K562 (cell line): ENCODE data around the gene PLA2G2E. TPM values are rescaled to one million over a fixed set of nuclear protein-coding genes. Genes with fewer than 3 reads are reported as not detected.

Experiments
- ATAC-seq: fragments of 200-7000 bp; cut with Tn5 transposase; 3 replicates; pipeline ENCODE4 v1.9.1; 2020; ENCODE audit warnings: moderate library complexity
- BruUV-seq: library from RNA; stranded (reverse); fragments of 400-500 nt; replicated peaks from 2 replicates; lab custom pipeline; 2021; lab: Mats Ljungman, UMichigan
- CTCF ChIA-PET: fragments of 300-600 bp; formaldehyde crosslinking; extraction: SDS; loops from one replicate; lab custom pipeline; 2021; ENCODE audit warnings: low intra/inter-chr PET ratio; lab: Yijun Ruan, JAX
- POLR2A ChIA-PET: fragments of 300-600, 350-650 bp; sonication (Branson Sonifier 250); formaldehyde crosslinking; extraction: SDS; loops from one replicate; lab custom pipeline; 2021; ENCODE audit warnings: antibody characterized with exemption, inconsistent platforms; lab: Yijun Ruan, JAX
- DNase-seq, 4 experiments: peaks; one replicate each; pipeline versions ENCODE4 v3.0.0 to v3.0.0-alpha.2; 2011 to 2018; ENCODE audit warnings: low spot score in 3 of 4, mixed read lengths in 3 of 4; ENCODE audit errors: extremely low read depth in 1 of 4
- FAIRE-seq: peaks from 2 replicates; lab custom pipeline; 2011; peaks lifted over from hg19 to GRCh38; lab: Jason Lieb, UNC
- H2AFZ ChIP-seq: 2 replicates; pipeline ENCODE4 v1.6.0; 2011; ENCODE audit warnings: low read depth, low read length, control low read depth, inconsistent platforms
- H3K27ac ChIP-seq: fragments of 200-600 bp; 3 replicates; pipeline ENCODE4 v1.8.0; 2011; ENCODE audit warnings: low read depth, mild to moderate bottlenecking, control low read depth, inconsistent platforms, low read length, moderate library complexity, mixed read lengths; ENCODE audit errors: extremely low read depth
- H3K27me3 ChIP-seq, 2 experiments: fragments of 300-600 bp in 1 of 2; 2 replicates in 1 of 2; 3 replicates in 1 of 2; pipeline versions ENCODE4 v1.6.0 to v1.8.0; 2011; ENCODE audit warnings: inconsistent platforms in 2 of 2, low read length in 2 of 2, mild to moderate bottlenecking in 1 of 2, mixed read lengths in 1 of 2, moderate library complexity in 1 of 2; ENCODE audit not compliant: control insufficient read depth in 2 of 2, insufficient read depth in 2 of 2
- H3K36me3 ChIP-seq: fragments of 300-600 bp; 3 replicates; pipeline ENCODE4 v1.8.0; 2011; ENCODE audit warnings: mild to moderate bottlenecking, low read length, inconsistent platforms; ENCODE audit not compliant: control insufficient read depth, insufficient read depth
- H3K4me1 ChIP-seq, 2 experiments: fragments of 200-600 bp in 1 of 2; replicated peaks in 1 of 2; 2 replicates in 1 of 2; 3 replicates in 1 of 2; pipeline versions ENCODE4 v1.5.1 to v1.8.0; 2011; ENCODE audit warnings: inconsistent platforms in 2 of 2, low read length in 2 of 2, mild to moderate bottlenecking in 1 of 2, mixed read lengths in 1 of 2, moderate library complexity in 1 of 2; ENCODE audit not compliant: control insufficient read depth in 2 of 2, insufficient read depth in 2 of 2
- H3K4me2 ChIP-seq: 2 replicates; pipeline ENCODE4 v1.6.1; 2011; ENCODE audit warnings: low read length, control low read depth, inconsistent platforms, mixed read lengths; ENCODE audit not compliant: insufficient read depth
- H3K4me3 ChIP-seq: fragments of 200-600 bp; sonication (generic), shearing (Covaris generic); 2 replicates; pipeline ENCODE4 v1.5.1; 2016; ENCODE audit warnings: control low read depth, inconsistent platforms
- H3K79me2 ChIP-seq: fragments of 200-600 bp; 3 replicates; pipeline ENCODE4 v1.8.0; 2011; ENCODE audit warnings: low read length, inconsistent platforms; ENCODE audit not compliant: control insufficient read depth, insufficient read depth
- H3K9ac ChIP-seq, 2 experiments: 2 replicates each; pipeline versions ENCODE4 v1.6.0 to v1.6.1; 2011; ENCODE audit warnings: low read depth in 2 of 2, low read length in 2 of 2, control low read depth in 1 of 2, inconsistent platforms in 1 of 2, mild to moderate bottlenecking in 1 of 2, mixed read lengths in 1 of 2; ENCODE audit not compliant: insufficient read depth in 1 of 2
- H3K9me1 ChIP-seq: one replicate; pipeline ENCODE4 v1.6.0; 2011; ENCODE audit warnings: inconsistent platforms, mild to moderate bottlenecking, low read length, moderate library complexity; ENCODE audit not compliant: control insufficient read depth, insufficient read depth
- H3K9me3 ChIP-seq: replicated peaks from 2 replicates; pipeline ENCODE4 v1.5.1; 2011; ENCODE audit warnings: low read depth, low read length, inconsistent platforms; ENCODE audit not compliant: control insufficient read depth, insufficient read depth
- H4K20me1 ChIP-seq: replicated peaks from 2 replicates; pipeline ENCODE4 v1.6.1; 2011; ENCODE audit warnings: low read length, inconsistent platforms, mixed read lengths; ENCODE audit not compliant: control insufficient read depth, insufficient read depth
- POLR2B ChIP-seq: fragments of 450-650 bp; IDR thresholded peaks from 2 replicates; pipeline ENCODE4 v1.6.1; 2018; ENCODE audit warnings: low read depth; ENCODE audit not compliant: partially characterized antibody
- SMARCE1 ChIP-seq: fragments of 450-650 bp; IDR thresholded peaks from 2 replicates; pipeline ENCODE4 v1.7.1; 2016; ENCODE audit warnings: mild to moderate bottlenecking
- ZNF197 ChIP-seq: fragments of 200-800 bp; sonication (Bioruptor generic); IDR thresholded peaks from 2 replicates; pipeline ENCODE4 v1.6.1; 2016; ENCODE audit warnings: low read depth, missing genetic modification characterization, missing compliant biosample characterization
- ZNF217 ChIP-seq: sonication (generic); formaldehyde crosslinking; IDR thresholded peaks from 2 replicates; pipeline ENCODE4 v1.8.0; 2022; ENCODE audit warnings: mild to moderate bottlenecking, missing genetic modification reagents
- ZNF707 ChIP-seq: fragments of 250-450 bp; sonication (Bioruptor Pico); conservative IDR thresholded peaks from 2 replicates; pipeline ENCODE4 v1.8.0; 2022; ENCODE audit warnings: inconsistent platforms, mild to moderate bottlenecking, moderate library complexity
- WGBS: fragments of 100-300 bp; shearing (Covaris generic); methylation state at CpG from one replicate; pipeline ENCODE4 v1.1.6; 2016; ENCODE audit warnings: low coverage, mixed read lengths; ENCODE audit not compliant: insufficient coverage; ENCODE audit errors: missing lambda C conversion rate; 5-methylcytosine and 5-hydroxymethylcytosine counted together
- in situ Hi-C: fragments of 300-500 bp; cut with MboI; formaldehyde crosslinking; loops from 4 replicates; pipeline ENCODE4 v1.15.0; 2018; ENCODE audit warnings: inconsistent platforms, mixed read lengths
- intact Hi-C: fragments of 100-400 bp; cut with micrococcal nuclease; formaldehyde crosslinking; loops from 2 replicates; pipeline ENCODE4 v1.14.2; 2022
- polyA plus RNA-seq, 8 experiments: library from polyadenylated mRNA; depleted of rRNA in 4 of 8; stranded (reverse) in 5 of 8; unstranded in 3 of 8; fragments of >200 nt; fragmentation: Nextera tagmentation in 2 of 8; fragmentation: Illumina TruSeq in 1 of 8; extraction: Ambion mirVana in 2 of 8; extraction: Trizol in 1 of 8; gene quantifications; 2 replicates each; pipeline versions ENCODE4 v1.2.1 to v1.2.3, GENCODE V29; 2011 to 2014; ENCODE audit warnings: inconsistent platforms in 1 of 8, missing spikeins in 1 of 8
- total RNA-seq, 7 experiments: library from RNA; depleted of rRNA in 6 of 7; stranded (reverse); fragments of >200 nt in 6 of 7; fragmentation: Illumina TruSeq in 2 of 7; extraction: Trizol in 2 of 7; gene quantifications; 2 replicates each; pipeline versions ENCODE4 v1.2.1 to v1.2.3, GENCODE V29; 2011 to 2021; ENCODE audit warnings: low replicate concordance in 1 of 7

The PLA2G2E gene
- total and polyA plus RNA-seq, 9 of the 15 experiments (the other 6 are each of a cell fraction or from before 2014, with no cell fraction given): not detected

DNA sequence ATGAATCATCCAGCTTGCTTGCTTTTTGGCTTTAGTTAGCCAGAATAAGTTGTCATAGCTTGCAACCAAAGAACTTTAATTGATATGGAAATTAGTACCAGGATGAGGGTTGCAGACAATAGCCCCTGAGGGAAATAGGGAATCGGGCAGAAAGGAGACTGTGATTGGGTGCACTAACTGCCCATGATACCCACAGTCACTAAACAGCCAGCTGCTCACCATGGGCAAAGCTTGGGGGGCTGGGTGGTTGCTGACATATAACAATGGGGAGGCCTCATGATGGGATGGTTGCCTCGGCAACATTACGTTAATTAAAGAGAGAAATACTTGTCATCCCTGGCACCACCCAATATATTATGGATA, 17.8 kb upstream of the PLA2G2E start:
- intact Hi-C loops: no loop called here
- H3K4me1 ChIP-seq: no peaks in the 10 kb centered on the region
- no peak overlapping the region for H3K9ac ChIP-seq
- no TSS peak for BruUV-seq
- FAIRE-seq: no peak
- no peaks in the 10 kb centered on the region for H3K36me3 ChIP-seq
- no peak overlapping the region for H3K4me2 ChIP-seq
- H4K20me1 ChIP-seq: no peaks in the 10 kb centered on the region
- ATAC-seq: no peak
- H2AFZ ChIP-seq: no peak overlapping the region
- CTCF ChIA-PET: no interaction called here
- TF ChIP-seq ZNF707 (peak; percentile 66), ZNF197 (CRISPR knock-in tag) (no peak)
- TF ChIP-seq, all 486 proteins: peak for 1
- WGBS: 5% methylated on average over 3 of the region's 3 CpGs
- Histone ChIP-seq H3K79me2 (no peaks in the 10 kb centered on the region), H3K27me3 (0 out of 5 replicates have a peak, but pooled peaks cover 0 to 12% of the 10 kb centered on the region in 2 experiments), H3K4me3 (no peak overlapping the region), H3K27ac (no peak overlapping the region), H3K9me3 (no peaks in the 10 kb centered on the region), H3K9me1 (no peaks in the 10 kb centered on the region)
- no peak for DNase-seq
- in situ Hi-C loops: no loop called here
- POLR2A ChIA-PET: interaction anchor here (0.5 to 0.6 kb wide), 3 partner anchors 17 to 185 kb away, joined by 3 to 4 read pairs (median 3); no protein-coding TSS in a partner anchor

GRCh38 chr1:19940486-19941205, 17.2 kb upstream of the PLA2G2E start:
- TF ChIP-seq ZNF217 (CRISPR knock-in tag) (no peak), POLR2B (no peak), SMARCE1 (no peak)
- TF ChIP-seq, all 486 proteins: peak for 0
- Histone ChIP-seq H3K36me3 (no peaks in the 10 kb centered on the region), H3K4me1 (no peaks in the 10 kb centered on the region), H3K4me3 (no peak overlapping the region), H3K9ac (no peak overlapping the region), H3K79me2 (no peaks in the 10 kb centered on the region), H2AFZ (no peak overlapping the region), H4K20me1 (no peaks in the 10 kb centered on the region), H3K27ac (no peak overlapping the region), H3K27me3 (0 out of 5 replicates have a peak, but pooled peaks cover 0 to 12% of the 10 kb centered on the region in 2 experiments), H3K9me1 (no peaks in the 10 kb centered on the region), H3K4me2 (no peak overlapping the region), H3K9me3 (no peaks in the 10 kb centered on the region)
- no peak for DNase-seq
- WGBS: 0% methylated on average over 7 of the region's 7 CpGs
- no peak for ATAC-seq
- FAIRE-seq: no peak
- ChIA-PET POLR2A (interaction anchor here (0.5 to 0.6 kb wide), 3 partner anchors 18 to 185 kb away, joined by 3 to 4 read pairs (median 3); no protein-coding TSS in a partner anchor), CTCF (no interaction called here)
- intact Hi-C loops (no loop called here), in situ Hi-C loops (no loop called here)
- BruUV-seq: no TSS peak
